Muscle layer of duodenum (tissue), 2 donors: ENCODE results near the gene MEIS2.

Source experiments
- H3K27ac ChIP-seq: one replicate; pipeline ENCODE4 v1.7.0; 2013; ENCODE audit warnings: mild to moderate bottlenecking, low read length
- H3K27me3 ChIP-seq: one replicate; pipeline ENCODE4 v1.7.0; 2013; ENCODE audit warnings: low read depth, mild to moderate bottlenecking, control low read depth, low read length
- H3K36me3 ChIP-seq, 2 donors: one replicate each; pipeline ENCODE4 v1.7.0; 2013; ENCODE audit warnings: low read length in 2 of 2, control low read depth in 1 of 2, mild to moderate bottlenecking in 1 of 2; ENCODE audit not compliant: insufficient read depth in 2 of 2, control insufficient read depth in 1 of 2
- H3K4me1 ChIP-seq, 2 donors: one replicate each; pipeline ENCODE4 v1.7.0; 2013; ENCODE audit warnings: low read length in 2 of 2, mild to moderate bottlenecking in 2 of 2, control low read depth in 1 of 2, moderate library complexity in 1 of 2; ENCODE audit not compliant: insufficient read depth in 2 of 2, control insufficient read depth in 1 of 2
- H3K4me3 ChIP-seq, 2 donors: one replicate each; pipeline ENCODE4 v1.7.0; 2013; ENCODE audit warnings: low read length in 2 of 2, low read depth in 1 of 2, mild to moderate bottlenecking in 1 of 2
- H3K9me3 ChIP-seq, 2 donors: one replicate each; pipeline ENCODE4 v1.7.0; 2013; ENCODE audit warnings: low read length in 2 of 2, control low read depth in 1 of 2, mild to moderate bottlenecking in 1 of 2; ENCODE audit not compliant: control insufficient read depth in 1 of 2
- donor health status: healthy.

MEIS2 gene

DNA sequence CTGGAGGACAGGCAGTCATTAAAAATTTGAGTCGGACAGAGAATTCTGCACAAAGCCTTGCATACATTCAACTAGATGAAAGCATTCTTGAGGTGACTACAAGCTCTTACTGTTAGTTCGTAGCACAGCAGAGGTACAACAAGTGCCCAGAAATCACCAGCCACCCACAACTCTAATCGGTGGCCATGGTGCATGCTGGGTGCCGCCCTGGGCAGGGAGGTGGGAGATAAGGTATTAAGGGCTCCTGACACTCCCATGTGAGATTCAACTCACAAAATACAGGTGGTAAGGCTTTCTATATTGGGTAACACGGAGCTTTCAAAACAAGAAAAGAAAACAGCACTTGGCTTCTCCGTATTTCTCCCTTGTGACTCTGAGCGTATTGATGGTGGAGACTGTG lies 66.0 kb downstream of the MEIS2 start:
- peak overlapping the region; percentile 10 for H3K27ac ChIP-seq
- no peaks in the 10 kb centered on the region for H3K9me3 ChIP-seq
- H3K4me1 ChIP-seq, result peaks cover 0 to 47% of the 10 kb centered on the region in 2 donors
- peaks cover 0 to under 1% of the 10 kb centered on the region in 2 donors for H3K36me3 ChIP-seq
- no peaks in the 10 kb centered on the region for H3K27me3 ChIP-seq
- H3K4me3 ChIP-seq, result no peak overlapping the region

- Histone ChIP-seq H3K27ac (no peak overlapping the region), H3K4me1 (peaks cover 3 to 45% of the 10 kb centered on the region in 2 donors)
These were observed 68.1 kb downstream of the MEIS2 start for GRCh38 chr15:37032091-37032775.

DNA sequence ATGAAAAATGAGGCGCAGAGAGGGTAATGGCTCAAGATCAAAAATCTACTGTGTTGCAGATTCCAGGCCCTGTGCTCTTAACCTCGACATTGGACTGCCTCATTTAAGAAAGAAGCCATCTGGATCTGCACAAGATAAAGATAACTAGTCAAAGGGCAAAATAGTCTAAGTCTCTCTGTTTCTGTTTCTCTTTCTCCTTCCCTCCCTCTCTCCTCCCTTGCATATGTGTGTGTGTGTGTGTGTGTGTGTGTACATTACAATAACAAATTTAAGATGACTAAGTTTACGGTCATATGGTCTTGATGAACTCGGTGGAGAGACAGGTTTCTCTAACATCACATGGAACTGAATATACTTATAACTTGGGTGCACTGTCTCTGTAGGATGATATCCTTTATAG lies 69.2 kb downstream of the MEIS2 start:
- peaks cover 0 to 5% of the 10 kb centered on the region in 2 donors for H3K36me3 ChIP-seq
- H3K4me3 ChIP-seq, result no peak overlapping the region
- H3K27ac ChIP-seq, result peak overlapping the region; percentile 3
- peaks cover 3 to 38% of the 10 kb centered on the region in 2 donors for H3K4me1 ChIP-seq
- H3K27me3 ChIP-seq, result no peaks in the 10 kb centered on the region
- H3K9me3 ChIP-seq, result no peaks in the 10 kb centered on the region

More at GRCh38 chr15:37032091-37032775, 68.1 kb downstream of the MEIS2 start:
- Histone ChIP-seq H3K36me3 (peaks cover 0 to 4% of the 10 kb centered on the region in 2 donors), H3K4me3 (no peak overlapping the region), H3K27me3 (no peaks in the 10 kb centered on the region), H3K9me3 (no peaks in the 10 kb centered on the region)

- peaks cover 0 to 10% of the 10 kb centered on the region in 2 donors for H3K36me3 ChIP-seq
- H3K27ac ChIP-seq, result no peak overlapping the region
- peaks cover 3 to 15% of the 10 kb centered on the region in 2 donors for H3K4me1 ChIP-seq
- H3K9me3 ChIP-seq, result no peaks in the 10 kb centered on the region
- no peak overlapping the region for H3K4me3 ChIP-seq
- H3K27me3 ChIP-seq, result no peaks in the 10 kb centered on the region
These were observed 71.6 kb downstream of the MEIS2 start for GRCh38 chr15:37028625-37029296.

- no peak overlapping the region for H3K4me3 ChIP-seq
- no peak overlapping the region for H3K27ac ChIP-seq
- H3K27me3 ChIP-seq, result no peaks in the 10 kb centered on the region
- no peaks in the 10 kb centered on the region for H3K9me3 ChIP-seq
- peaks cover 4 to 22% of the 10 kb centered on the region in 2 donors for H3K4me1 ChIP-seq
- peaks cover 0 to 1% of the 10 kb centered on the region in 2 donors for H3K36me3 ChIP-seq
These were observed 79.5 kb downstream of the MEIS2 start for GRCh38 chr15:37020852-37021251.

DNA sequence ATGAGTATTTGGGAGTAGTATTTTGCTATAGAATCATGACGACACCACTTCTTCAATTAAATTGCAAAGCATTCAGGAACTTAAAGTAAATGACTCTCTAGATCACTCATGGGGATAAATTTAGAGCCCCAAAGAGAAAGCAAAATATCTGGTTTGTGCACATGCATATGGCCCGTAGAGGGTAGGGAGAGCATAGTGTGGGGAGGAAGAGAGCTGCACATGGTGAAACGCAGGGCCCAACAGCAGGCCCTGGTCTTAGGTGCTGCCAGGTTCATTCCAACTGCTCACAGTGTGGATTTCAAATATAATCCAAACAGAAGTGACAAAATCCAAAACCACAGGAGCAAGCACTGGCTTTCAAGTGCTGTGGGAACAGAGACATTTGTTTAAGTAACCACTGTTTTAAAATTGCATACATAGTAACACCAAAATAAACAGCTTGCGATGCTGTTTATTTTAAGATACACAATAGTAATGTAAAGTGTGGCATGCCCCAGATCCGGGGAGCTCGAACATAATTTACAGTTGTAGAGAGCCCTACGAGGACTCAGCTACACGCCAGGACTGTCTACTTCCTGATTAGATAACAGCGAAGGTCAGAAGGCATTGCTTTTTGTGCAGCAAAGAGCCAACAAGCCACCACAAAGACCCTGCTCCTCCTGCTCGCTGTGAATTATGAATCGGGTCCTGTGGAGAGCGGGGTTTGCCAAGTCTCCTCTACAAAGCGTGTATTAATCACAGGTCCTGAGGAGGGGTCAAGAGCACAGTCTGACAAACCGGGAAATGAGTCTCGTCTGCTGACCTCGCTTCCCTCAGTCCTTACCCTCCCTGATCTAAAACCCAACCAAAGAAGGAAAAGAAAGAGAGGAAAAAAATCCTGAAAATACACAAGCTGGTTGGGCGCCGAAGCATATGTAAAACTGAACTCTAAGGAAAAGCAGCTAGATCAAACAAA lies 80.6 kb downstream of the MEIS2 start:
- peaks cover 12 to 32% of the 10 kb centered on the region in 2 donors for H3K4me1 ChIP-seq
- H3K27ac ChIP-seq, result peak overlapping the region; percentile 82
- H3K27me3 ChIP-seq, result no peaks in the 10 kb centered on the region
- no peaks in the 10 kb centered on the region for H3K36me3 ChIP-seq
- H3K9me3 ChIP-seq, result no peaks in the 10 kb centered on the region
- peak overlapping the region in 1 of 2 donors; percentile 41 for H3K4me3 ChIP-seq

- peak overlapping the region; percentile 19 for H3K27ac ChIP-seq
- no peaks in the 10 kb centered on the region for H3K36me3 ChIP-seq
- no peaks in the 10 kb centered on the region for H3K9me3 ChIP-seq
- H3K27me3 ChIP-seq, result no peaks in the 10 kb centered on the region
- H3K4me1 ChIP-seq, result peaks cover 19 to 32% of the 10 kb centered on the region in 2 donors
- no peak overlapping the region for H3K4me3 ChIP-seq
These were observed 83.2 kb downstream of the MEIS2 start for GRCh38 chr15:37017031-37017625.

DNA sequence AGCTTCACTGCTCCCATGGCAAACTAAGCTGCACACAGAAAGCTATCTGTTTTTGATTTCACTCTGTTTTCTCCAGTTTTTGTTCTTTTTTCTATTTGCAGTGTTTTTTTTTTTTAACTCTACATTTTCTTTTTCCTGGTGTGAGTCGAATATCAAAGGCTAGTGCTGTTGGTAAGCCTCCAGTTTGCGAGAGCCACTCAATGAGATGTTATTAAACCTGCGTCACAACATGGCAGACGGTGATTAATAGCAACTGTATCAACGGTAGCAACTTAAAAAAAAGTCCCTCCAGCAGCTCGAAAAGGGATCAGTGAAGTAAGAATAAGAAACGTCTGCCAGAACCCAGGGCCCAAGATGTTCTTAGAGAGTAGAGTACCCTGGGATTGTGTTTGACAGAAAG lies 84.1 kb downstream of the MEIS2 start:
- peak overlapping the region in 1 of 2 donors; percentile 41 for H3K4me3 ChIP-seq
- no peaks in the 10 kb centered on the region for H3K36me3 ChIP-seq
- H3K27ac ChIP-seq, result peak overlapping the region; percentile 73
- H3K27me3 ChIP-seq, result no peaks in the 10 kb centered on the region
- H3K4me1 ChIP-seq, result peaks cover 19 to 30% of the 10 kb centered on the region in 2 donors
- H3K9me3 ChIP-seq, result no peaks in the 10 kb centered on the region

DNA sequence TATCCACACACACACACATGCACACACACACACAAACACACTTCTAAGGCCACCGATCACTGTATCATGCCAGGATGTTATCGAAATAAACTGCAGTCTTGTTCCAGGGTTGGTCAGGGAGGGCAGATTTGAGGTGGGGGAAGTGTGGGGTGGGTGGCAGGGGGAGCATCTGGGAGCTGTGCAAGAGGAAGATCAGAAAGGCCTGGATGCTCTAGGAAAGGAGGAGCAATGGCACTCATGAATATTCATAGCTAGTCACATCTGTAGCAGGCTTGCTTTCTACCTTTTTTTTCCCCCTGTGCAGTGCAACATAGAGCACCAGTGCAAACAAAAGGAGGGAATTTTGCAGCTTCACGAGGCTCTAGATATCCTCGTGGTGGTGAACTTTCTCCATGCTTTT lies 84.9 kb downstream of the MEIS2 start:
- no peaks in the 10 kb centered on the region for H3K9me3 ChIP-seq
- no peaks in the 10 kb centered on the region for H3K36me3 ChIP-seq
- peak overlapping the region in 1 of 2 donors; percentile 41 for H3K4me3 ChIP-seq
- peaks cover 19 to 29% of the 10 kb centered on the region in 2 donors for H3K4me1 ChIP-seq
- peak overlapping the region; percentile 73 for H3K27ac ChIP-seq
- no peaks in the 10 kb centered on the region for H3K27me3 ChIP-seq

- Histone ChIP-seq H3K27me3 (no peaks in the 10 kb centered on the region), H3K36me3 (no peaks in the 10 kb centered on the region), H3K4me1 (peaks cover 19 to 26% of the 10 kb centered on the region in 2 donors), H3K9me3 (no peaks in the 10 kb centered on the region), H3K4me3 (peak overlapping the region in 1 of 2 donors; percentile 41), H3K27ac (peak overlapping the region; percentile 73)
These were observed 85.3 kb downstream of the MEIS2 start for GRCh38 chr15:37015035-37015434.
